ENCODE data around the gene ZNF124. TPM values are rescaled to one million over a fixed set of nuclear protein-coding genes. Genes with fewer than 3 reads are reported as not detected.

ZNF124 gene
- polyA plus RNA-seq, 10 donors, result 3.4 to 9.0 (median 6.3) TPM

GRCh38 chr1:247113733-247114271, 58.0 kb downstream of the ZNF124 start:
- DNase-seq, result no peak

GRCh38 chr1:247113094-247113497, 58.7 kb downstream of the ZNF124 start:
- DNase-seq, result peak in 1 of 3 donors; percentile 22

- DNase-seq, result no peak
These were observed 59.4 kb downstream of the ZNF124 start for GRCh38 chr1:247112479-247112781.

GRCh38 chr1:247111700-247112478, 59.9 kb downstream of the ZNF124 start:
- peak; percentile 36 to 89 (median 68) for DNase-seq

GRCh38 chr1:247111259-247111699, 60.5 kb downstream of the ZNF124 start:
- no peak for DNase-seq

GRCh38 chr1:247110627-247111258, 61.1 kb downstream of the ZNF124 start:
- peak in 1 of 3 donors; percentile 66 for DNase-seq

- no peak for DNase-seq
These were observed 64.1 kb downstream of the ZNF124 start for GRCh38 chr1:247107694-247108093.

GRCh38 chr1:247105966-247106365, 65.9 kb downstream of the ZNF124 start:
- no peak for DNase-seq

Other genes starting within 250 kb of the ZNF124 start
- 10 to 100 TPM; 23.2 to 36.4 (median 29.6) TPM for gene AHCTF1, start 240.1 kb downstream of the ZNF124 start, polyA plus RNA-seq (ENCODE audit: insufficient read length in 10 of 10)
- 1 to 10 TPM in 6 of 10 donors, under 1 TPM in 4; 0.94 to 3.0 (median 1.1) TPM for gene ZNF695, start 164.0 kb downstream of the ZNF124 start, polyA plus RNA-seq (ENCODE audit: insufficient read length in 10 of 10)
- gene ZNF670, start 93.2 kb downstream of the ZNF124 start, polyA plus RNA-seq (ENCODE audit: insufficient read length in 10 of 10), result 1 to 10 TPM; 2.3 to 3.5 (median 2.9) TPM
- gene ZNF669, start 67.7 kb downstream of the ZNF124 start, polyA plus RNA-seq (ENCODE audit: insufficient read length in 10 of 10), result 1 to 10 TPM; 4.8 to 9.3 (median 6.5) TPM
- under 1 TPM in 1 of 10 donors, not detected in 9; 0.16 TPM for gene VN1R5, start 84.1 kb upstream of the ZNF124 start, polyA plus RNA-seq (ENCODE audit: insufficient read length in 10 of 10)
- 10 to 100 TPM; 22.7 to 30.9 (median 27.4) TPM for gene ZNF496, start 159.8 kb upstream of the ZNF124 start, polyA plus RNA-seq (ENCODE audit: insufficient read length in 10 of 10)
- 1 to 10 TPM in 9 of 10 donors, under 1 TPM in 1; 0.92 to 1.9 (median 1.1) TPM for gene NLRP3, start 244.2 kb upstream of the ZNF124 start, polyA plus RNA-seq (ENCODE audit: insufficient read length in 10 of 10)

Measured in muscle of back (tissue), 11 donors.